ENCODE data around the gene MTMR3.
"Not testable (repeated sequence)": the region's sequence is repeated elsewhere in the genome, so short reads cannot be mapped to it uniquely, and the experiment has no call there.

The MTMR3 gene

GRCh38 chr22:30031328-30031727 is 148.4 kb downstream of the MTMR3 start:
- DNase-seq = no peak

GRCh38 chr22:30031764-30032455 is 148.9 kb downstream of the MTMR3 start:
- no peak for DNase-seq

- DNase-seq = no peak
Measured at GRCh38 chr22:30033137-30033536, 150.2 kb downstream of the MTMR3 start.

DNA sequence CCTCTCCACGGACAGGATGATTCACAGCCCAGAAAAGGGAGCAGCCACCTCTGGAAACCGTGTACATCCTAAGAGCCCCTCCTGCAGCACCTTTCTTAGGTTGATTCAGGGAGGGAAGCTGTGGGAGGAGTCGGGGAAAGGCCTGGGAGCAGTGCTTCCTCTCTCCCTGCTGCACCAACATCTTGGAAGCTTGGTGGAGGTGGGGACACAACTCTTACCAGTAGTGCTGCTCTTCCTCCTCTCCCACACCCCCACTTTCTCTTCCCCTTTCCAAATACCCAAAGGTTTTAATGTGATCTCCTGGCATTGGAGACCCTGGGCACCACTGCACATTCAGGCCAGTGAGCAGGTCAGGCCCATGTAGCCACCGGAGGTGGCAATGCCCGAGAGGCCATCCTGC is 150.9 kb downstream of the MTMR3 start:
- no peak for DNase-seq

GRCh38 chr22:30036656-30037055 is 153.7 kb downstream of the MTMR3 start:
- no peak for DNase-seq

GRCh38 chr22:30038219-30038618 is 155.2 kb downstream of the MTMR3 start:
- DNase-seq = no peak

DNA sequence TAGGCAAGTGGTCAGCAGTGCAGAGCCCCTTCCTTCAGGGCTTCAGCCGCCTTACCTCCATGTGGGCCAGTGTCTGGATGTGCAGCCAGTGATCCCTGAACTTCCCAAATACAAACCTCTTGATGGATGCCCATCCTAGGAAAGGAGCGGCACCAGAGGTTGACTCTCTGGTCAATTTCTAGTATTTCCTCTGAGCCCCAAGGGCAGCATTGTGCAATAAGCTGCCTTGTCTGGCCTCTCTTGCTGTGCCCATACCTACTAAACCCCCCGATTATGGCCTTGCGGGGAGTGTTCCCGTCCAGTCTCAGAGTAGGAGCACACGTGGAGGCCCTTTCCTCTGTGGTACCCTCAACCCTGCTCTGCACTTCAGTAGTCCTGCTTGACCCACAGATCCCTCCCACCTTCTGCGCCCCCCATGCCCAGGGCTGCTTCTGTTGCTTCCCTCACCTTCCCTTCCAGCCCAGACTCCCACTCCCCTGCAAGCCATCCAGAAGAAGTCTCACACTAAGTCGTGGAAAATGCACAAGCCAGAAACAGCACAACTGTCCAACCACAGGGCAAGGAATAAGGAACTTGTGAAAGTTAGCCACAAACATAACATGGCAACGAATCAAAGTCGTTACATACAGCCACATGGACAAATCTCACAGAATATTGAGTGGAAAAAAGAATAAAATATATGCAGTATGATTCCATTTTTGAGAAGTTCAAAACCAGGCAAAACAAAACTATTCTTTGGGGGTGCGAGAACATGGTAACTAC is 157.7 kb downstream of the MTMR3 start:
- DNase-seq = no peak

DNA sequence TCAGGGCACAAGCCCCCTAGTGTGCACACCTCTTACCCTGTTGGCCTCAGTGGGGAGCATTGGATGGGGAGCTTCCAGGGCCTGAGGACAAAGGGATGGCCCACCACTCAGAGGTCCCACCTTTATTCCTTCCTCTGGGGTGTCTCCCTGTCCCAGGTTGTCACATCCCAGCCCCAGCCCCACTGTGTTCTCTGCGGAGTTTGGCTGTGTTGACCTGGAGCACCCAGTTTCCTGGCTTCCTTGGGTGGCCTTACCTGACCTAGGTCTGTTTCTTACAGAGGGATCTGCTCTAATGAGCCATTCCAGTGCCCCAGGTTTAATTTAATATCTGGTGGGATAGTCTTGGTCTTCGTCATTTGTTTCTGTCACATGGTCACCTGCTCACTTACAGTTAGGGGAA is 158.5 kb downstream of the MTMR3 start:
- no peak for DNase-seq

- no peak for DNase-seq
Measured at GRCh38 chr22:30041881-30042280, 158.9 kb downstream of the MTMR3 start.

GRCh38 chr22:30043161-30043560 is 160.2 kb downstream of the MTMR3 start:
- DNase-seq = no peak

DNA sequence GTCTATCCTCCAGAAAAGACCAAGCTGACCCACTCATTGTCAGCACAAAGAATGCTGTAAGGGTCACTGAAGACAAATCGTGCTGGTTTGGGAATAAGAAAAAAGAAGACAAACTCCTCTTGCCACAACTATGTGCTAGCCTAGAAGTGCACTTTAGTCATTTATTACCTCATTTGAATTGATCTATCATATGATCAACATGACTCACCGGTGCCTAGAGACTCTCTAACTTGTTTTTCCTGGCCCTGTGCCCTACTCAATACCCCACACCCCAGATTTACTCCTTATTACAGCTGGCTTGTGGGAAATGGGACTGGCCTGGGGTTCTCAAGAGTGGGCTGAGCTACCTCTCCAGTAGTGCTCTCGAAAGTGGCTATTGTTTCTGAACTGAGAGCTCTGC is 161.4 kb downstream of the MTMR3 start:
- DNase-seq = no peak

- DNase-seq = no peak
Measured at GRCh38 chr22:30044881-30045493, 162.0 kb downstream of the MTMR3 start.

DNA sequence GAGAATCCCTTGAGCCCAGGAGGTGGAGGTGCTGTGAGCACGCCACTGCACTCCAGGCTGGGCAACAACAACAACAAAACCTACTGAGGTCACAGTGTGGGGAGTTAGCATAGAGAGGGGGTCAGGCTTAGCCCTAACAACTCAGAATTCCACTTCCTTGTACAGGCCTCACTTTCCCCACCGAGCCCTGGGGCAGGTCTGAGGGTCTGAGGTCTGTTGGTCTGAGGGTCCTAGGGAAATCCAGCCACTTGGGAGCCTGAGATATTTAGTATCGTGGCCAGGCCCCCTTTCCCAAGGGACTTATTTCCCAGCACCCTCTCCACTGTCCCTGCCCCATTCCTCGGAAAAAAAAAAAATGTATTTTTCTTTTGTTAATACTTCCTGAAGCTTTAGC is 162.5 kb downstream of the MTMR3 start:
- DNase-seq = no peak

GRCh38 chr22:30045901-30046715 is 163.1 kb downstream of the MTMR3 start:
- no peak for DNase-seq

DNA sequence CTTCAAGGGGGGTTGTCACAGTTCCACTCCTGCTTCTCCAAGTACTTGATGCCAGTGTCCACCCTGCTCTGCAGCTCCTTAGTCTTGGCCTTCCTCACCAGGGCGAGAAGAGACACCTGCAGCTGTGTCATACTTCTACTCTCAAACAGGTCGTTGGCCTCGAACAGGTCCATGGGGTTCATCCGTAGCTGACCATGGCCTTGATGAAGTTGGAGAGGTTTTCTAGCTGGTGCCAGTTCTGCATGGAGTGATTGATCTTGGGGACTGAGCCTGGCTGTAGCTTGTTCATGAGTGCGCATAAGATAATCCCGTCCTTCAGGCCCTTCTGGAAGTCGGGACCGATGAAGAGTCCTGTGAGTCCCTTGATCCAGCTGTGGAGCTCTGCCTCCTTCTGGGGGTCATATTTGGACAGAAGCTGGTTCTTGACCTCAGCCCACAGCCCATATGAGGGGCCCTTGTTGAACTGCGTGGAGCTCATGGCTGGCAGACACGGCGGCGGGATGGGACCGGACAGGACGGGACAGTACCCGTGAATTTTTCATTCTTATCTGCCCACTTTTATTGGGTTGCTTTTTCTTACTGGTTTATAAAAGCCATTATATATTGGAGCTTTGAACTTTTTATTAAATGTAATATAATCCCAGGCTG is 163.9 kb downstream of the MTMR3 start:
- no peak for DNase-seq

GRCh38 chr22:30047364-30047738 is 164.4 kb downstream of the MTMR3 start:
- no peak for DNase-seq

DNA sequence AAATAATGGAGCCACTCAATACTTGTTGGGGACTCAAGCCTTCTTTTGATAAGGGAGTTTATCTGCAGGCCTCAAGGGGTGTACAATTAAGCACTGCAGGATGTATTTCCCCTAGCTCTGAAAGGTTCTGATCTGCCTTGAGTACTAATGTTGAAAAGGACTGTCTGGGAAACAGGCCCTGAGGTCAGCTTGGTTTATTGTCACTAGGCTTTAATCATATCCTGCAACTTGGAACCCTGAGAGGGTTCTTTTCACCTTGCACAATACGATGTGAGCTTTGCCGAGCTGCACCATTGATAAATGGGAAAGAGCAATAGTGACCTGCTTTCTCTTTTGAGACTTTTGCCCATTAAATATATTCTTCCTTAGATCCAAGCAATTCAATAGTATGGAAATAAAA is 165.7 kb downstream of the MTMR3 start:
- DNase-seq = no peak

GRCh38 chr22:30054067-30054763 is 171.2 kb downstream of the MTMR3 start:
- DNase-seq = no peak

DNA sequence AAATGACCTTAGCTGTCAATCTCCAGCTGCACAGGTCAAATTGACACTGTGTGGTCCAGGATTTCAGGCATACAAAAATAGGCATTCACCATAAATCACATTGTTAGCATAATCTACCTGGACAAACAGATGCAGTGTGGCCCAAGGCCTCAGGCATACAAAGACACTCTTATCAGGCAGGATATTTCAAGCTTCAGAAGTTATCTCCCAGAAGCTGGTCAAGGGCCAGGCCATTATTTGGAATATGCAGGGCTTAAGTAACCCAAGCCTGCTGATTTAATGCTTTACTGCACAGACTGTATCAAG is 171.7 kb downstream of the MTMR3 start:
- DNase-seq = no peak

- DNase-seq = no peak
Measured at GRCh38 chr22:30056015-30056414, 173.0 kb downstream of the MTMR3 start.

DNA sequence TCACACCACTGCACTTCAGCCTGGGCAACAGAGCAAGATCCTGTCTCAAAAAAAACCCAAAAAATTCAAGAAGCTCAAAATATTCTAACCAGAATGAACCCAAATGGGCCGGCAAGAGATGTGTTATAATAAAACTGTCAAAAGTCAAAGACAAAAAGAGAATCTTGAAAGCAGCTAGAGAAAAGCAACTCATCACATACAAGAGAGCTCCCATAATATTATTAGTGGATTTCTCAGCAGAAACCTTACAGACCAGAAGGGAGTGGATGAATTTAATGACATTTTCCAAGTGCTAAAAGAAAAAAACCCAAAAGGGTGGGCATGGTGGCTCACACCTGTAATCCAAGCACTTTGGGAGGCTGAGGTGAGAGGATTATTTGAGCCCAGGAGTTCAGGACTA is 174.4 kb downstream of the MTMR3 start:
- no peak for DNase-seq

DNA sequence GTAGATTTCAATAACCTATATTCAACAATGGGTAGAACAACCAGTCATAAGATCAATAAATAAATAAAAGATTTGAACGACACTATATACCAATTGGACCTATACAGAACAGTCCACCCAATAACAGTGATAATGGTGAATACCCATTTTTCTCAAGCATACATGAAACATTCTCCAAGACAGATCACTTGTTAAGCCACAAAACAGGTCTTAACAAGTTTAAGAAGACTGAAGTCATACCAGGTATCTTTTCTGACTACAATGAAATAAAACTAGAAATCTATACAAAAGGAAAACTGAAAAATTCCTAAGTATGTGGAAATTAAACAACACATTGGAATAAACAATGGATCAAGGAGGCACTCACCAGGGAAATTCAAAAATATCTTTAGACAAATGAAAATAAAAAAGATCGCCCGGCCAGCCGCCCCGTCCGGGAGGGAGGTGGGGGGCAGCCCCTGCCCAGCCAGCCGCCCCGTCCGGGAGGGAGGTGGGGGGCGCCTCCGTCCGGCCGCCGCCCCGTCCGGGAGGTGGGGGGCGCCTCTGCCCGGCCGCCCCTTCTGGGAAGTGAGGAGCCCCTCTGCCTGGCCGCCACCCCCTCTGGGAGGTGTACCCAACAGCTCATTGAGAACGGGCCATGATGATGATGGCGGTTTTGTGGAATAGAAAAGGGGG is 176.5 kb downstream of the MTMR3 start:
- DNase-seq = not testable (repeated sequence)

All from NCI-H1092 (cell line).